Midbrain (tissue), 1 donor: ENCODE data around the gene CD69.
"Not testable (repeated sequence)": the region's sequence is repeated elsewhere in the genome, so short reads cannot be mapped to it uniquely, and the experiment has no call there.

Experiments
- DNase-seq: peaks from one replicate; lab custom pipeline; 2025; lab: John Stamatoyannopoulos, UW

Gene CD69

GRCh38 chr12:9719790-9720189, 40.9 kb downstream of the CD69 start:
- DNase-seq, result no peak

GRCh38 chr12:9718968-9719367, 41.7 kb downstream of the CD69 start:
- DNase-seq, result no peak

GRCh38 chr12:9717070-9717925, 43.4 kb downstream of the CD69 start:
- DNase-seq, result no peak

- not testable (repeated sequence) for DNase-seq
Observed at GRCh38 chr12:9713032-9713558, 47.6 kb downstream of the CD69 start.

- DNase-seq, result no peak
Observed at GRCh38 chr12:9711664-9712063, 49.0 kb downstream of the CD69 start.

GRCh38 chr12:9710584-9711375, 49.9 kb downstream of the CD69 start:
- no peak for DNase-seq

- no peak for DNase-seq
Observed at GRCh38 chr12:9708853-9709252, 51.8 kb downstream of the CD69 start.

- peak; percentile 59 for DNase-seq
Observed at GRCh38 chr12:9707864-9708808, 52.6 kb downstream of the CD69 start.

- DNase-seq, result no peak
Observed at GRCh38 chr12:9707356-9707755, 53.3 kb downstream of the CD69 start.

- no peak for DNase-seq
Observed at GRCh38 chr12:9706086-9706685, 54.5 kb downstream of the CD69 start.

GRCh38 chr12:9704561-9704960, 56.1 kb downstream of the CD69 start:
- DNase-seq, result not testable (repeated sequence)
